ENCODE data around the gene AUH. TPM values are rescaled to one million over a fixed set of nuclear protein-coding genes. Genes with fewer than 3 reads are reported as not detected.

The AUH gene
- total RNA-seq, 2 donors from 2014 or later = 27.4 to 36.1 TPM

DNA sequence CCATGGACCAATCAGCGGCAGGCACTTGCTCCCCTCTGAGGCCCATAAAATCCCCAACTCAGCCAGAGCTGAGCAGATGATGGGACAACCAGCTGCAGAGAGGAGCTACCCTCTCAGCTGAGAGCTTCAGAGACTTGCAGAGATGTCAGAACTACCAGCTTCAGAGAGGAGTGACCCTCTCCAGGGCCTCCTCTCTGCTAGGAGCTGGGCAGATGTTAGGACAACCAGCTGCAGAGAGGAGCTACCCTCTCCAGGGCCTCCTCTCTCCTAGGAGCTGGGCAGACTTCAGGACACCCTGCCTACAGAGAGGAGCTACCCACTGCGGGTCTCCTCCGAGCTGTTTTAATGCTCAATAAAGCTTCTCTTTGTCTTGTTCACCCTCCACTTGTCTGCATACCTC is 3.0 kb upstream of the AUH start:
- Histone ChIP-seq H3K9me3 (no peaks in the 10 kb centered on the region), H3K27ac (no peak overlapping the region), H3K36me3 (no peaks in the 10 kb centered on the region), H3K27me3 (replicated peaks; ENCODE audit: insufficient read depth) (no peaks in the 10 kb centered on the region), H3K4me1 (ENCODE audit: control insufficient read depth in 1 of 2, low read depth in 2 of 2) (peaks cover 8 to 20% of the 10 kb centered on the region in 2 donors), H3K4me3 (no peak overlapping the region)
- TF ChIP-seq, protein P1, sequence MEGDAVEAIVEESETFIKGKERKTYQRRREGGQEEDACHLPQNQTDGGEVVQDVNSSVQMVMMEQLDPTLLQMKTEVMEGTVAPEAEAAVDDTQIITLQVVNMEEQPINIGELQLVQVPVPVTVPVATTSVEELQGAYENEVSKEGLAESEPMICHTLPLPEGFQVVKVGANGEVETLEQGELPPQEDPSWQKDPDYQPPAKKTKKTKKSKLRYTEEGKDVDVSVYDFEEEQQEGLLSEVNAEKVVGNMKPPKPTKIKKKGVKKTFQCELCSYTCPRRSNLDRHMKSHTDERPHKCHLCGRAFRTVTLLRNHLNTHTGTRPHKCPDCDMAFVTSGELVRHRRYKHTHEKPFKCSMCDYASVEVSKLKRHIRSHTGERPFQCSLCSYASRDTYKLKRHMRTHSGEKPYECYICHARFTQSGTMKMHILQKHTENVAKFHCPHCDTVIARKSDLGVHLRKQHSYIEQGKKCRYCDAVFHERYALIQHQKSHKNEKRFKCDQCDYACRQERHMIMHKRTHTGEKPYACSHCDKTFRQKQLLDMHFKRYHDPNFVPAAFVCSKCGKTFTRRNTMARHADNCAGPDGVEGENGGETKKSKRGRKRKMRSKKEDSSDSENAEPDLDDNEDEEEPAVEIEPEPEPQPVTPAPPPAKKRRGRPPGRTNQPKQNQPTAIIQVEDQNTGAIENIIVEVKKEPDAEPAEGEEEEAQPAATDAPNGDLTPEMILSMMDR (IDR thresholded peaks at IDR 0.05) = no peak
- DNase-seq (ENCODE audit: low spot score) = no peak
- ATAC-seq (ENCODE audit: insufficient number of reproducible peaks, low FRiP score, low read depth) = no peak

DNA sequence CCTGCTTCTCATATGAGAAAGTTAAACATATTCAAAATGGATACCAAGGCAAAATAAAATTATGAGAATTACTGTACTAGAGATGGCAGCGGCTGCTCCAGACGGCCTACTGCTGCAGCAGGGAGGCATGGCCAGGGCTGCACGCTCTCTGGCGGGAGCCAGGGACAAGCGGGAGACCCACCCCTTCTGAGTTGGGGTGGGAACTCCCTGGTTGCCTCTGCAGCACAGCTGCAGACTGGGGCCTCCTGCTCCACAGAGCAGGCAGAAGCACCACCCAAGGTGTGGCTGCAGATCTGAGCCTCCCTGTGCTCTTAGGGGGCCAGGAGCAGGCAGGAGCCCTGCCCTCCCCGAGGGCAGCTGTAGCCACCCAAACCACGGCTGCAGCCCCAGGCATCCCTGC is 2.3 kb upstream of the AUH start:
- Histone ChIP-seq H3K4me3 (no peak overlapping the region), H3K27ac (no peak overlapping the region), H3K9me3 (no peaks in the 10 kb centered on the region), H3K36me3 (no peaks in the 10 kb centered on the region), H3K4me1 (ENCODE audit: control insufficient read depth in 1 of 2, low read depth in 2 of 2) (peaks cover 8 to 27% of the 10 kb centered on the region in 2 donors), H3K27me3 (replicated peaks; ENCODE audit: insufficient read depth) (no peaks in the 10 kb centered on the region)
- ATAC-seq (ENCODE audit: insufficient number of reproducible peaks, low FRiP score, low read depth) (no peak), DNase-seq (ENCODE audit: low spot score) (no peak)
- TF ChIP-seq, protein P1 (IDR thresholded peaks at IDR 0.05) = no peak

DNA sequence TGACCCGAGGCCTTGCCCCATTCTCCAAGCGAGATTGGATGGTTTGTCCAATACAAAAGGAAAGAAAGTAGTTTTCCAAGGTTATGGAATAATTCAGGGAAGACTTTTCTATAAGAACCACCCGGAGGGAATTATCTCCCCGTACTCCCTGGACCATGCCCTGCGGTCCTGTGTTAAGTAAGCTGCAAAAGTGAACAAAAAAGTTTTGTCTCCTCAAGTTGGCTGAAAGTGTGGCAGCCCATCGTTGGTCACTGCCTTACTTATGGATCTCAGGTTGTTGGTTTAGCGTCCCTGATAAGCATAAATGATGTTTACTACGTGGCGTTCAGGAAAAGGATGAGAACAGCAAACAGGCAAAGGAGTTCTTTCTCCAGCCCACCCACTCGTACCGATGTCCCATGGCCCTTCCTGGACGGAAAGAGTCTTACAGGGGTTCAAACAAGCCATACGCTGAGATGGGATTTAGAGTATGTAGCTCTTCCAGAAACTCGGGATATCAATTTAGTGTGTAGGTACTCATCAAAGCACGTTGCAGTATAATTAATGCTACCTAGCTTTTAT is 413 bp upstream of the AUH start:
- DNase-seq (ENCODE audit: low spot score) = no peak
- Histone ChIP-seq H3K27me3 (replicated peaks; ENCODE audit: insufficient read depth) (no peaks in the 10 kb centered on the region), H3K9me3 (no peaks in the 10 kb centered on the region), H3K36me3 (no peaks in the 10 kb centered on the region), H3K4me1 (ENCODE audit: control insufficient read depth in 1 of 2, low read depth in 2 of 2) (peaks cover 14 to 27% of the 10 kb centered on the region in 2 donors), H3K4me3 (peak overlapping the region; percentile 95), H3K27ac (peak overlapping the region; percentile 81 to 85)
- no peak for ATAC-seq (ENCODE audit: insufficient number of reproducible peaks, low FRiP score, low read depth)
- TF ChIP-seq, protein P1 (IDR thresholded peaks at IDR 0.05) = no peak

DNA sequence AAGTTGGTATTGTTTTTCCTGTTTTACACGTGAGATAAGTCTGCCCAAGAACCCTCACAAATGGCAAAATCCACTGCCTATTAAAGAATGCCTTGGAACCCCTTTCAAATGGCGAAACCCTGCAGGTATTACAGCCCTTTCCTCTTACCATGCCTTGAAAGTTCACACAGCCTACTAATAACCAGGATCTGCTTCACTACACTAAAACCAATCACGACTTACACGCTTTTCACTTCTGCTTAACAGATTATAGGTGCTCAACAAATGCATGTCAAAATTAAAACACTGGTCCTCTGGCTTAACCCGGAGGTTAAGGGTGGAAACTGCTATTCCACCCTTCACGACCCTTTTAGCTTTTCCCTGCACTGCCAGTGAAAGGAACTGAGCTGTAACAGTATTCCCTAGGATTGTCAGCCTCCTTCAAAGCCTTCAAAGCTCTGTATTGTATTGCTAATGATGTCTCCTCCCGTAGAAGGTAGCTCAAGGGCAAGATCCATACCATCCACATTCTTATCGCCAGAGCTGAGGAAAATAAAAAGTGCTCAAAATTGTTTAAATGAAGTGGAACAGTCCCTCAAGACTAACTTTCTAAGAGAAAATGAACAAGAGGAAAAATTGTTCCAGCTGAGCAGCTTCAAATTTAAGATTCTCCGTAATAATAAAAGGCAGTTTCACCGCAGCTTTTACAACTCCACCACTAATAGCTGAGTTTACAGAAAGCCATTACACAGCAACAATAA is 997 bp downstream of the AUH start:
- DNase-seq (ENCODE audit: low spot score) (no peak), ATAC-seq (ENCODE audit: insufficient number of reproducible peaks, low FRiP score, low read depth) (no peak)
- peak overlapping the region; percentile 95 for H3K4me3 ChIP-seq
- H3K27me3 ChIP-seq (replicated peaks; ENCODE audit: insufficient read depth) = no peaks in the 10 kb centered on the region
- peaks cover 14 to 27% of the 10 kb centered on the region in 2 donors for H3K4me1 ChIP-seq (ENCODE audit: control insufficient read depth in 1 of 2, low read depth in 2 of 2)
- TF ChIP-seq, protein P1 (IDR thresholded peaks at IDR 0.05) = no peak
- H3K36me3 ChIP-seq = no peaks in the 10 kb centered on the region
- no peaks in the 10 kb centered on the region for H3K9me3 ChIP-seq
- peak overlapping the region; percentile 81 to 85 for H3K27ac ChIP-seq

DNA sequence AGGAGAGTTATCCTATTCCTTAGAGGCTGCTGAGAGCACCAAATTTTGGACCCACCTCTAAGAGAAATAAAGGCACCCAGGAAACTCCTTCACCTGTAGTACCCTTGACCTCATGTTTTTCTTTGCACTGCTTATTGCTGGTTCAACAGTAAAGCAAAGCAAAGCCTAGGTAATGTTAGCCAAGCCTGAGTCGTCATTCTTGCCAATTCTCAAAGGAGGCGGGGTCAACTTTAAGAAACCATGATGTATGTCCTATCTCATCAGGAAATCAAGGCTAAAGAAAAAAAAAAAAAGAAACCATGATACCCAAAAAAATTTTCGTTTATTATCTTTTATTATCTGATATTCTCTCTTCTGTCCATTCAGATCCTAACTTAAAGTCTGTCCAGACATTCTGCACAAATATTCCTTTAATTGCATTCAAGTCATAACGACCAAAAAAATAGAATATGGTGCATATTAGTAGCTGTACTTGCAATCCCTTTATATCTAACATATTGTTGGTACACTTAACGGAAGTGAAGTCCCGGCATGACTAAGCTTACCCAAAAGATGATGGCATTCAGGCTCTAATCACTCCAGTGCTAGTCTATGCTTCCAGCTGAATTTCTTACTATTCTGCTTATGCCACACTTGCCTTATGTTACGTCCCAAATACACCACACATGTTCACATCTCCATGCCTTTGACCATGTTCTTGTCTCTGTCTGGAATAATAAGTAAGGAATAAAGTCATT is 1.8 kb downstream of the AUH start:
- peaks cover 14 to 27% of the 10 kb centered on the region in 2 donors for H3K4me1 ChIP-seq (ENCODE audit: control insufficient read depth in 1 of 2, low read depth in 2 of 2)
- no peak overlapping the region for H3K27ac ChIP-seq
- H3K9me3 ChIP-seq = no peaks in the 10 kb centered on the region
- ATAC-seq (ENCODE audit: insufficient number of reproducible peaks, low FRiP score, low read depth) (no peak), DNase-seq (ENCODE audit: low spot score) (no peak)
- peak overlapping the region; percentile 95 for H3K4me3 ChIP-seq
- H3K36me3 ChIP-seq = no peaks in the 10 kb centered on the region
- TF ChIP-seq, protein P1 (IDR thresholded peaks at IDR 0.05) = no peak
- H3K27me3 ChIP-seq (replicated peaks; ENCODE audit: insufficient read depth) = no peaks in the 10 kb centered on the region

Data from thoracic aorta (tissue), 2 donors.